GM23338 (cell line): ENCODE data around the gene NTN4. TPM values are rescaled to one million over a fixed set of nuclear protein-coding genes. Genes with fewer than 3 reads are reported as not detected.

Experiments used
- ATAC-seq: fragments of 200-7000 bp; cut with Tn5 transposase; 3 replicates; pipeline ENCODE4 v1.9.1; 2020
- DNase-seq: peaks from one replicate; pipeline ENCODE4 v3.0.0-alpha.2; 2015; ENCODE audit warnings: low spot score
- H2AFZ ChIP-seq: fragments of 200-600 bp; sonication (generic); 2 replicates; pipeline ENCODE4 v1.8.0; 2016; ENCODE audit warnings: antibody characterized with exemption, mild to moderate bottlenecking, moderate library complexity
- H3F3A ChIP-seq: fragments of 200-600 bp; sonication (generic); replicated peaks from 2 replicates; pipeline ENCODE4 v1.8.0; 2017; ENCODE audit warnings: antibody characterized with exemption, mixed run types, low read depth
- H3K27ac ChIP-seq: fragments of 200-600 bp; sonication (generic); 2 replicates; pipeline ENCODE4 v1.6.1; 2016; ENCODE audit warnings: low read depth
- H3K27me3 ChIP-seq: fragments of 200-600 bp; sonication (generic); 2 replicates; pipeline ENCODE4 v1.8.0; 2016; ENCODE audit warnings: mild to moderate bottlenecking, mixed run types, moderate library complexity; ENCODE audit not compliant: insufficient read depth
- H3K36me3 ChIP-seq: fragments of 200-600 bp; sonication (generic); 2 replicates; pipeline ENCODE4 v1.8.0; 2016; ENCODE audit warnings: mild to moderate bottlenecking; ENCODE audit not compliant: insufficient read depth
- H3K4me1 ChIP-seq: fragments of 200-600 bp; sonication (generic); 2 replicates; pipeline ENCODE4 v1.8.0; 2016; ENCODE audit warnings: mild to moderate bottlenecking, moderate library complexity; ENCODE audit not compliant: insufficient read depth
- H3K4me2 ChIP-seq: fragments of 200-600 bp; sonication (generic); 2 replicates; pipeline ENCODE4 v1.7.1; 2017; ENCODE audit warnings: mixed run types
- H3K4me3 ChIP-seq: fragments of 200-600 bp; sonication (generic); 2 replicates; pipeline ENCODE4 v1.6.1; 2016; ENCODE audit warnings: mixed run types
- H3K79me2 ChIP-seq: fragments of 200-600 bp; sonication (generic); replicated peaks from 2 replicates; pipeline ENCODE4 v1.8.0; 2017; ENCODE audit warnings: mild to moderate bottlenecking; ENCODE audit not compliant: insufficient read depth
- H3K9me2 ChIP-seq: fragments of 200-600 bp; sonication (generic); 2 replicates; pipeline ENCODE4 v1.8.0; 2017; ENCODE audit not compliant: insufficient read depth
- H4K20me1 ChIP-seq: fragments of 200-600 bp; sonication (generic); replicated peaks from 2 replicates; pipeline ENCODE4 v1.8.0; 2017; ENCODE audit warnings: mild to moderate bottlenecking; ENCODE audit not compliant: insufficient read depth
- H3K27ac Mint-ChIP-seq: 2 replicates; pipeline ENCODE4 v1.8.0; 2020; ENCODE audit warnings: inconsistent platforms, mild to moderate bottlenecking, moderate library complexity, mixed read lengths
- H3K27me3 Mint-ChIP-seq: 3 replicates; pipeline ENCODE4 v1.8.0; 2022; ENCODE audit warnings: low read depth, mild to moderate bottlenecking, moderate library complexity, mixed read lengths, inconsistent platforms; ENCODE audit not compliant: insufficient read depth, poor library complexity
- H3K36me3 Mint-ChIP-seq: 3 replicates; pipeline ENCODE4 v1.8.0; 2021; ENCODE audit warnings: low read depth, mild to moderate bottlenecking, inconsistent platforms, moderate library complexity, mixed read lengths
- H3K4me1 Mint-ChIP-seq: 3 replicates; pipeline ENCODE4 v1.8.0; 2020; ENCODE audit warnings: mild to moderate bottlenecking, inconsistent platforms, mixed read lengths
- H3K4me3 Mint-ChIP-seq: 3 replicates; pipeline ENCODE4 v1.8.0; 2021; ENCODE audit warnings: moderate library complexity, mild to moderate bottlenecking, inconsistent platforms, mixed read lengths
- H3K9me3 Mint-ChIP-seq: 3 replicates; pipeline ENCODE4 v1.8.0; 2020; ENCODE audit warnings: moderate library complexity, mild to moderate bottlenecking, inconsistent platforms, mixed read lengths
- CREB1 ChIP-seq: fragments of 250-450 bp; sonication (Bioruptor Pico); IDR thresholded peaks from 2 replicates; pipeline ENCODE4 v1.5.0; 2020; ENCODE audit warnings: low read depth, mild to moderate bottlenecking, moderate library complexity
- EZH2 ChIP-seq: fragments of 200-600 bp; sonication (generic); IDR thresholded peaks from one replicate; pipeline ENCODE4 v1.8.0; 2017; ENCODE audit warnings: antibody characterized with exemption, mild to moderate bottlenecking, low read depth; ENCODE audit not compliant: unreplicated experiment
- NANOG ChIP-seq: IDR thresholded peaks from 2 replicates; pipeline ENCODE4 v1.6.1; 2016; ENCODE audit warnings: antibody characterized with exemption, borderline replicate concordance
- POLR2AphosphoS5 ChIP-seq: IDR thresholded peaks from 2 replicates; pipeline ENCODE4 v1.6.1; 2016; ENCODE audit warnings: antibody characterized with exemption, low read depth
- STAT1 ChIP-seq: IDR thresholded peaks from one replicate; pipeline ENCODE4 v1.6.1; 2016; ENCODE audit warnings: antibody characterized with exemption; ENCODE audit not compliant: unreplicated experiment
- ZNF114 ChIP-seq: fragments of 250-450 bp; sonication (Bioruptor Pico); IDR thresholded peaks from 2 replicates; pipeline ENCODE4 v1.5.0; 2020; ENCODE audit warnings: mild to moderate bottlenecking, moderate library complexity
- polyA plus RNA-seq: library from polyadenylated mRNA; unstranded; fragments of >200 nt; fragmentation: Nextera tagmentation; extraction: Ambion mirVana; gene quantifications from 2 replicates; pipeline ENCODE4 v1.2.1, GENCODE V29; 2016
- total RNA-seq: library from RNA; depleted of rRNA; stranded (reverse); fragments of >200 nt; shearing (Covaris generic); gene quantifications from 2 replicates; pipeline ENCODE4 v1.2.3, GENCODE V29; 2014
- TF ChIP-seq, protein P1 (sequence below): fragments of 250-450 bp; sonication (Bioruptor Pico); IDR thresholded peaks from 2 replicates; pipeline ENCODE4 v1.5.0; 2020; ENCODE audit warnings: mild to moderate bottlenecking, moderate library complexity
- TF ChIP-seq, protein P2 (sequence below), 2 experiments: fragments of 200-600 bp in 1 of 2; sonication (generic) in 1 of 2; conservative IDR thresholded peaks; 2 replicates each; pipeline versions ENCODE4 v1.5.1 to v1.6.1; 2016 to 2017; ENCODE audit warnings: antibody characterized with exemption in 2 of 2, low read depth in 2 of 2, mild to moderate bottlenecking in 2 of 2, moderate library complexity in 1 of 2

The NTN4 gene
- total and polyA plus RNA-seq, 2 experiments from 2014 or later: 1.5 to 3.8 TPM

DNA sequence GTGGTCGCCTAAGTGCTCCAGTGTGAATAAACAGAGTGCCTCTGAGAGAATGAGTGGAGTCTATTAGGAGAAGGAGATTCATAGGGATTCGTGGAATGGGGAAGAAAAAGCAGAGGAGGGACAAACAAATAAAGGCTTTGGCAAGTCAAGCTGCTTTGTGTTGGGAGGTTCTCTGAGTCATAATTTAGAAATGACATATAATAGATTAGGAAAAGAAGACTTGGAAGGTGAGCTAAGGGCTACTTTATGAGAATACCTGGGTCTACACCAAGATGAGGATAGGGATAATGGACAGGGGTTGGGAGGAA, 6.4 kb upstream of the NTN4 start (continued):
- TF ChIP-seq, protein P1, sequence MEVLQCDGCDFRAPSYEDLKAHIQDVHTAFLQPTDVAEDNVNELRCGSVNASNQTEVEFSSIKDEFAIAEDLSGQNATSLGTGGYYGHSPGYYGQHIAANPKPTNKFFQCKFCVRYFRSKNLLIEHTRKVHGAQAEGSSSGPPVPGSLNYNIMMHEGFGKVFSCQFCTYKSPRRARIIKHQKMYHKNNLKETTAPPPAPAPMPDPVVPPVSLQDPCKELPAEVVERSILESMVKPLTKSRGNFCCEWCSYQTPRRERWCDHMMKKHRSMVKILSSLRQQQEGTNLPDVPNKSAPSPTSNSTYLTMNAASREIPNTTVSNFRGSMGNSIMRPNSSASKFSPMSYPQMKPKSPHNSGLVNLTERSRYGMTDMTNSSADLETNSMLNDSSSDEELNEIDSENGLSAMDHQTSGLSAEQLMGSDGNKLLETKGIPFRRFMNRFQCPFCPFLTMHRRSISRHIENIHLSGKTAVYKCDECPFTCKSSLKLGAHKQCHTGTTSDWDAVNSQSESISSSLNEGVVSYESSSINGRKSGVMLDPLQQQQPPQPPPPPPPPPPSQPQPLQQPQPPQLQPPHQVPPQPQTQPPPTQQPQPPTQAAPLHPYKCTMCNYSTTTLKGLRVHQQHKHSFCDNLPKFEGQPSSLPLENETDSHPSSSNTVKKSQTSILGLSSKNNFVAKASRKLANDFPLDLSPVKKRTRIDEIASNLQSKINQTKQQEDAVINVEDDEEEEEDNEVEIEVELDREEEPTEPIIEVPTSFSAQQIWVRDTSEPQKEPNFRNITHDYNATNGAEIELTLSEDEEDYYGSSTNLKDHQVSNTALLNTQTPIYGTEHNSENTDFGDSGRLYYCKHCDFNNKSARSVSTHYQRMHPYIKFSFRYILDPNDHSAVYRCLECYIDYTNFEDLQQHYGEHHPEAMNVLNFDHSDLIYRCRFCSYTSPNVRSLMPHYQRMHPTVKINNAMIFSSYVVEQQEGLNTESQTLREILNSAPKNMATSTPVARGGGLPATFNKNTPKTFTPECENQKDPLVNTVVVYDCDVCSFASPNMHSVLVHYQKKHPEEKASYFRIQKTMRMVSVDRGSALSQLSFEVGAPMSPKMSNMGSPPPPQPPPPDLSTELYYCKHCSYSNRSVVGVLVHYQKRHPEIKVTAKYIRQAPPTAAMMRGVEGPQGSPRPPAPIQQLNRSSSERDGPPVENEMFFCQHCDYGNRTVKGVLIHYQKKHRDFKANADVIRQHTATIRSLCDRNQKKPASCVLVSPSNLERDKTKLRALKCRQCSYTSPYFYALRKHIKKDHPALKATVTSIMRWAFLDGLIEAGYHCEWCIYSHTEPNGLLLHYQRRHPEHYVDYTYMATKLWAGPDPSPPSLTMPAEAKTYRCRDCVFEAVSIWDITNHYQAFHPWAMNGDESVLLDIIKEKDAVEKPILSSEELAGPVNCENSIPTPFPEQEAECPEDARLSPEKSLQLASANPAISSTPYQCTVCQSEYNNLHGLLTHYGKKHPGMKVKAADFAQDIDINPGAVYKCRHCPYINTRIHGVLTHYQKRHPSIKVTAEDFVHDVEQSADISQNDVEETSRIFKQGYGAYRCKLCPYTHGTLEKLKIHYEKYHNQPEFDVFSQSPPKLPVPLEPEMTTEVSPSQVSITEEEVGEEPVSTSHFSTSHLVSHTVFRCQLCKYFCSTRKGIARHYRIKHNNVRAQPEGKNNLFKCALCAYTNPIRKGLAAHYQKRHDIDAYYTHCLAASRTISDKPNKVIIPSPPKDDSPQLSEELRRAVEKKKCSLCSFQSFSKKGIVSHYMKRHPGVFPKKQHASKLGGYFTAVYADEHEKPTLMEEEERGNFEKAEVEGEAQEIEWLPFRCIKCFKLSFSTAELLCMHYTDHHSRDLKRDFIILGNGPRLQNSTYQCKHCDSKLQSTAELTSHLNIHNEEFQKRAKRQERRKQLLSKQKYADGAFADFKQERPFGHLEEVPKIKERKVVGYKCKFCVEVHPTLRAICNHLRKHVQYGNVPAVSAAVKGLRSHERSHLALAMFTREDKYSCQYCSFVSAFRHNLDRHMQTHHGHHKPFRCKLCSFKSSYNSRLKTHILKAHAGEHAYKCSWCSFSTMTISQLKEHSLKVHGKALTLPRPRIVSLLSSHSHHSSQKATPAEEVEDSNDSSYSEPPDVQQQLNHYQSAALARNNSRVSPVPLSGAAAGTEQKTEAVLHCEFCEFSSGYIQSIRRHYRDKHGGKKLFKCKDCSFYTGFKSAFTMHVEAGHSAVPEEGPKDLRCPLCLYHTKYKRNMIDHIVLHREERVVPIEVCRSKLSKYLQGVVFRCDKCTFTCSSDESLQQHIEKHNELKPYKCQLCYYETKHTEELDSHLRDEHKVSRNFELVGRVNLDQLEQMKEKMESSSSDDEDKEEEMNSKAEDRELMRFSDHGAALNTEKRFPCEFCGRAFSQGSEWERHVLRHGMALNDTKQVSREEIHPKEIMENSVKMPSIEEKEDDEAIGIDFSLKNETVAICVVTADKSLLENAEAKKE (CRISPR knock-in tag): no peak
- TF ChIP-seq NANOG: no peak
- no peak for TF ChIP-seq EZH2
- TF ChIP-seq ZNF114 (CRISPR knock-in tag): no peak
- TF ChIP-seq, protein P2, sequence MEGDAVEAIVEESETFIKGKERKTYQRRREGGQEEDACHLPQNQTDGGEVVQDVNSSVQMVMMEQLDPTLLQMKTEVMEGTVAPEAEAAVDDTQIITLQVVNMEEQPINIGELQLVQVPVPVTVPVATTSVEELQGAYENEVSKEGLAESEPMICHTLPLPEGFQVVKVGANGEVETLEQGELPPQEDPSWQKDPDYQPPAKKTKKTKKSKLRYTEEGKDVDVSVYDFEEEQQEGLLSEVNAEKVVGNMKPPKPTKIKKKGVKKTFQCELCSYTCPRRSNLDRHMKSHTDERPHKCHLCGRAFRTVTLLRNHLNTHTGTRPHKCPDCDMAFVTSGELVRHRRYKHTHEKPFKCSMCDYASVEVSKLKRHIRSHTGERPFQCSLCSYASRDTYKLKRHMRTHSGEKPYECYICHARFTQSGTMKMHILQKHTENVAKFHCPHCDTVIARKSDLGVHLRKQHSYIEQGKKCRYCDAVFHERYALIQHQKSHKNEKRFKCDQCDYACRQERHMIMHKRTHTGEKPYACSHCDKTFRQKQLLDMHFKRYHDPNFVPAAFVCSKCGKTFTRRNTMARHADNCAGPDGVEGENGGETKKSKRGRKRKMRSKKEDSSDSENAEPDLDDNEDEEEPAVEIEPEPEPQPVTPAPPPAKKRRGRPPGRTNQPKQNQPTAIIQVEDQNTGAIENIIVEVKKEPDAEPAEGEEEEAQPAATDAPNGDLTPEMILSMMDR (conservative IDR thresholded peaks at IDR 0.05; ENCODE audit: low read depth in 2 of 2): no peak
- TF ChIP-seq CREB1: no peak

DNA sequence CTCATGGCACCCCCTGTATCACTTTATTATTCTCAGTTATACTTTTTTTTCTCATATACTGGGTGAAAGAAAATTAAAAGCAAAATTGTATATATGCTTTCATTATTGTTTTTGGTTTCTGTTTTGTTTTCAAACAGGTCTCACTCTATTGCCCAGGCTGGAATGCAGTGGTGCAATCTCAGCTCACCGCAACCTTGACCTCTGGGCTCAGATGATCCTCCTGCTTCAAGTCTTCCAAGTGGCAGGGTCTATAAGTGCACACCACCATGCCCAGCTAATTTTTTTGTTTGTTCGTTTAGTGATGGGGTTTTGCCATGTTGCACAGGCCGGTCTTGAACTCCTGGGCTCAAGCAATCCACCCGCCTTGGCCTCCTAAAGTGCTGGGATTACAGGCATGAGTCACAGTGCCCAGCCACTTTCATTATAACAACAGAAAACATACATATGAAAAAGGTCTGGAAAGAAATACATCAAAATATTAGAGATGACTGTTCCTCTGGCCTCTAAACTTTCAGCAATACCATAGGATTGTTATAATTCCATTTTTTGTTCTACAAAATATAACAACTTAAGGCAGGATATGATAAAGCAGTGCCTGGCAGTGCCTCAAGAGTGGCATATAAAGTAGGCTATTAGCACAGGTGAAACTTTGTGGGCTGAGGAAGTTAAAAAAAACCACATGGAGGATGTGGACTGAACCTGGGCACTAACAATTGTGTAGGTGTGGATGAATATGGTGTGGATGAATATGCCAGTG, 5.8 kb upstream of the NTN4 start:
- DNase-seq: no peak
- Histone ChIP-seq H3K36me3 (no peaks in the 10 kb centered on the region), H3K4me3 (no peak overlapping the region), H2AFZ (no peak overlapping the region), H3K27me3 (peaks cover 25% of the 10 kb centered on the region), H3K4me2 (no peak overlapping the region), H3K79me2 (no peaks in the 10 kb centered on the region), H3F3A (no peaks in the 10 kb centered on the region), H3K27ac (no peak overlapping the region), H3K4me1 (peaks cover 15% of the 10 kb centered on the region), H3K9me2 (no peaks in the 10 kb centered on the region), H4K20me1 (no peaks in the 10 kb centered on the region)
- peaks cover 10% of the 10 kb centered on the region for H3K27me3 Mint-ChIP-seq
- no peak for ATAC-seq
- no peak overlapping the region for H3K27ac Mint-ChIP-seq
- no peaks in the 10 kb centered on the region for H3K9me3 Mint-ChIP-seq
- H3K4me3 Mint-ChIP-seq: no peak overlapping the region
- H3K36me3 Mint-ChIP-seq: no peaks in the 10 kb centered on the region
- H3K4me1 Mint-ChIP-seq: peaks cover 4% of the 10 kb centered on the region; the same call in 2 of the 3 replicates
- TF ChIP-seq NANOG (no peak), CREB1 (no peak), STAT1 (no peak), ZNF114 (CRISPR knock-in tag) (no peak), POLR2AphosphoS5 (no peak)
- TF ChIP-seq, protein P2 (conservative IDR thresholded peaks at IDR 0.05; ENCODE audit: low read depth in 2 of 2): no peak
